Common myeloid progenitor, CD34-positive (primary cell): Measurements from ENCODE around the gene PLXNA4.

ENCODE experiments used
- CTCF ChIA-PET: fragments of 350-600 bp; sonication (Branson Sonifier 250); formaldehyde crosslinking; loops from one replicate; lab custom pipeline; 2021; ENCODE audit warnings: antibody characterized with exemption; lab: Charles Lee
- POLR2A ChIA-PET: fragments of 350-600 bp; sonication (Branson Sonifier 250); formaldehyde crosslinking; loops from one replicate; lab custom pipeline; 2021; ENCODE audit warnings: antibody characterized with exemption; lab: Charles Lee
- DNase-seq, 3 donors: peaks; one replicate each; pipeline versions ENCODE4 v3.0.0 to v3.0.0-alpha.2; 2013
- H3K27ac ChIP-seq, 2 experiments: 1 replicate in 1 of 2; 2 replicates in 1 of 2; pipeline ENCODE4 v1.7.0; 2013; ENCODE audit warnings: inconsistent platforms in 2 of 2, low read length in 2 of 2, mild to moderate bottlenecking in 2 of 2, low read depth in 1 of 2, moderate library complexity in 1 of 2; ENCODE audit not compliant: severe bottlenecking in 2 of 2, insufficient read depth in 1 of 2, poor library complexity in 1 of 2
- H3K27me3 ChIP-seq, 5 experiments: replicated peaks in 2 of 5; 1 replicate in 3 of 5; 2 replicates in 2 of 5; pipeline versions ENCODE4 v1.6.1 to v1.7.0; 2013; ENCODE audit warnings: low read length in 4 of 5, mild to moderate bottlenecking in 2 of 5, moderate library complexity in 2 of 5, inconsistent platforms in 1 of 5; ENCODE audit not compliant: insufficient read depth in 5 of 5, control insufficient read depth in 4 of 5
- H3K36me3 ChIP-seq, 4 experiments: 1 replicate in 2 of 4; 2 replicates in 2 of 4; pipeline versions ENCODE4 v1.6.1 to v1.7.0; 2013; ENCODE audit warnings: low read length in 3 of 4, control low read depth in 1 of 4, mild to moderate bottlenecking in 1 of 4; ENCODE audit not compliant: control insufficient read depth in 4 of 4, insufficient read depth in 4 of 4
- H3K4me1 ChIP-seq, 4 experiments: 1 replicate in 3 of 4; 2 replicates in 1 of 4; pipeline versions ENCODE4 v1.6.1 to v1.7.1; 2013; ENCODE audit warnings: low read length in 3 of 4, mild to moderate bottlenecking in 3 of 4, control low read depth in 1 of 4, inconsistent platforms in 1 of 4, moderate library complexity in 1 of 4; ENCODE audit not compliant: control insufficient read depth in 4 of 4, insufficient read depth in 4 of 4; ENCODE audit errors: control extremely low read depth in 1 of 4
- H3K4me3 ChIP-seq, 7 experiments: 1 replicate in 4 of 7; 2 replicates in 3 of 7; pipeline versions ENCODE4 v1.5.1 to v1.7.0; 2013; ENCODE audit warnings: mild to moderate bottlenecking in 7 of 7, low read length in 6 of 7, moderate library complexity in 6 of 7, inconsistent platforms in 2 of 7, low read depth in 2 of 7, control low read depth in 1 of 7; ENCODE audit not compliant: insufficient read depth in 4 of 7, control insufficient read depth in 1 of 7; ENCODE audit errors: extremely low read depth in 1 of 7
- H3K9me3 ChIP-seq, 5 experiments: 1 replicate in 4 of 5; 2 replicates in 1 of 5; pipeline versions ENCODE4 v1.6.1 to v1.7.1; 2013; ENCODE audit warnings: low read length in 4 of 5, mild to moderate bottlenecking in 2 of 5, inconsistent platforms in 1 of 5, low read depth in 1 of 5, moderate library complexity in 1 of 5; ENCODE audit not compliant: control insufficient read depth in 4 of 5, insufficient read depth in 2 of 5; ENCODE audit errors: control extremely low read depth in 1 of 5
- WGBS: methylation state at CpG from one replicate; pipeline ENCODE4 v1.1.5; 2013; ENCODE audit not compliant: insufficient coverage; 5-methylcytosine and 5-hydroxymethylcytosine counted together

Gene PLXNA4

DNA sequence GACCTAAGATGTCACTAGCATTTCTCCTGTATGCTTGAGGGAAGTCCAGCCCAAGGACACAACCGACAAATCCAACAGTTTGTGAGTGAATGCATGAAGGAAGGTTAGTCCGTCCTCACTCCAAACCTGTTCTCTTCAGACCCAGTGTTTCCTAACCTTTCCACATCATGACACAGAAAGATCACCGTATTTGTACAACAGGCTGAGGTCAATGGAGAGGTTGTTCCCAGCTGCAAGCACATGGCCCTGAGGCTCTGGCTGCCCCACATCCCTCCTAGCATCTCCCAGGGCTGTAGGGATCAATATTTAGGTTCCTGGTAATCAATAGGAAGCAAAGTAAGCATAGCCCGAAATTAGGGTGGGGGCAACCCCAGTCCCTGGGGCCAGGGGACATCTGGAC lies 227.9 kb downstream of the PLXNA4 start:
- POLR2A ChIA-PET, result no interaction called here
- H3K36me3 ChIP-seq, result no peaks in the 10 kb centered on the region
- no peaks in the 10 kb centered on the region for H3K4me1 ChIP-seq
- H3K4me3 ChIP-seq, result no peak overlapping the region
- peaks cover 2 to 47% (median 8%) of the 10 kb centered on the region in 5 experiments for H3K27me3 ChIP-seq
- no peak for DNase-seq
- 88% methylated on average over 3 of the region's 4 CpGs for WGBS
- peaks cover 0 to 3% (median 0%) of the 10 kb centered on the region in 5 experiments for H3K9me3 ChIP-seq
- CTCF ChIA-PET, result no interaction called here
- H3K27ac ChIP-seq, result no peak overlapping the region

DNA sequence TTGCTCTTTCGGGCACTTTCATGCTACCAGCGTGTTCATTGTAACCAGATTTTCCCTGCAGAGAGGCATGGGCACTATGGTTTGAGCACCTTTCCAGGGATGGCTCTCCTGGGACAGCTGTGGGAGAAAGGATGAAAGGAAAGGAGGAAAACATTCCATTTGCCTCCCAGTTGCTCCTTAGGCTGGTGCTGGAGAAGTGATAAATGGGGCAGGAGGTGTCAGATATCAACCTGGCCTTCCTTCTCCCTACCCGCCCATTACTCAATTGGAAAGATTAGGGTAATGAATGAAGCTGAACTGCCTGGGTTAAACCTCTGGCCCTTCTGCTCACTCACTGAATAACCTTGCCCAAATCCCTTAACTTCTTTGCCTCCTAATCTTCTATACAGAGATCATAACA lies 228.4 kb downstream of the PLXNA4 start:
- no peak for DNase-seq
- H3K36me3 ChIP-seq, result no peaks in the 10 kb centered on the region
- H3K9me3 ChIP-seq, result peaks cover 0 to 3% (median 0%) of the 10 kb centered on the region in 5 experiments
- H3K4me1 ChIP-seq, result no peaks in the 10 kb centered on the region
- H3K27me3 ChIP-seq, result peaks cover 2 to 44% (median 9%) of the 10 kb centered on the region in 5 experiments
- POLR2A ChIA-PET, result no interaction called here
- WGBS, result 83% methylated on average over 1 of the region's 3 CpGs
- no peak overlapping the region for H3K27ac ChIP-seq
- no peak overlapping the region for H3K4me3 ChIP-seq
- CTCF ChIA-PET, result no interaction called here

DNA sequence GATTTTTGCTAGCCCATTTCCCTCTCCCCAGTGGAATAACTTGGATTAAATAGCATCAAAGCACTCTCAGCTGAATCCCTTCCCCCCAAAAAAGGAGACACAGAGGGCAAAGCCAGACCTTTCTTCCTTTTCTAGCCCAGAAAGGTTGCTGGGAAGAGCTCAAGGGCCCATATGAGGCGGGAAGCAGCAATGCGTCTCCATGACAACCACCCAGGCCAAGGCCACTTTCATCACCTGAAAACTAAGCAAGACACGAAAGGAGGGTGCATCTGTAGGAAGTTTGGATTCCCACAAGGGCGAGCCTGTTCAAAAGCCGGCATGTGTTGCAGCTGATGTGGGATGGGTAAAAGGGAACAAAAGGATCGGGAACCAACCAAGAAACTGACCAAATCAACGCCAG lies 229.1 kb downstream of the PLXNA4 start:
- H3K27me3 ChIP-seq, result peaks cover 2 to 38% (median 9%) of the 10 kb centered on the region in 5 experiments
- ChIA-PET POLR2A (no interaction called here), CTCF (no interaction called here)
- 93% methylated on average over 7 of the region's 7 CpGs for WGBS
- no peak overlapping the region for H3K27ac ChIP-seq
- peaks cover 0 to 3% (median 0%) of the 10 kb centered on the region in 5 experiments for H3K9me3 ChIP-seq
- no peaks in the 10 kb centered on the region for H3K36me3 ChIP-seq
- no peaks in the 10 kb centered on the region for H3K4me1 ChIP-seq
- DNase-seq, result no peak
- H3K4me3 ChIP-seq, result no peak overlapping the region

- Histone ChIP-seq H3K27ac (no peak overlapping the region), H3K27me3 (peaks cover 0 to 31% (median 13%) of the 10 kb centered on the region in 5 experiments), H3K4me1 (no peaks in the 10 kb centered on the region), H3K36me3 (no peaks in the 10 kb centered on the region), H3K4me3 (no peak overlapping the region), H3K9me3 (peaks cover 0 to 2% (median 0%) of the 10 kb centered on the region in 5 experiments)
- POLR2A ChIA-PET, result no interaction called here
- 85% methylated on average over 6 of the region's 6 CpGs for WGBS
- DNase-seq, result no peak
- CTCF ChIA-PET, result no interaction called here
Observed at GRCh38 chr7:132345543-132346129, 230.6 kb downstream of the PLXNA4 start.

- Histone ChIP-seq H3K27me3 (peaks cover 0 to 29% (median 14%) of the 10 kb centered on the region in 5 experiments), H3K27ac (no peak overlapping the region), H3K4me3 (no peak overlapping the region), H3K9me3 (no peaks in the 10 kb centered on the region), H3K36me3 (no peaks in the 10 kb centered on the region), H3K4me1 (no peaks in the 10 kb centered on the region)
- WGBS, result 96% methylated on average over 3 of the region's 5 CpGs
- ChIA-PET POLR2A (no interaction called here), CTCF (no interaction called here)
- DNase-seq, result no peak
Observed at GRCh38 chr7:132345030-132345429, 231.2 kb downstream of the PLXNA4 start.

DNA sequence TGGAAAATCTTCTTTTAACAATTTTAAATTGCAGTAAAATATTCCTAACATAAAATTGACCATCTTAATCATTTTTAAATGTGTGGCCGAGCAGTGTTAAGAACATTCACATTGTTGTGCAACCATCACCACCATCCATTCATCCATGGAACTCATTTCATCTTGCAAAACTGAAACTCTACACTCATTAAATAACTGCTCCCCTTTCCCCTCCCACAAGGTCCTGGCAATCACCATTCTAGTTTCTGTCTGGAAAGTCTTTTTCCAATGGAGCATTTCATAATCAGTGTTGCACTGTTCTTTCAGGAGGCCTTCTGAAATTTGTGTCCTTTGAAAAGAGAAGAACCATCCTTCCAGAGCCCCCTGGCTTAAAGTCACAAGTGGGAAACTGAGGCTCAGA lies 233.1 kb downstream of the PLXNA4 start:
- DNase-seq, result no peak
- Histone ChIP-seq H3K27ac (no peak overlapping the region), H3K36me3 (no peaks in the 10 kb centered on the region), H3K4me1 (no peaks in the 10 kb centered on the region), H3K9me3 (no peaks in the 10 kb centered on the region), H3K27me3 (peaks cover 0 to 20% (median 14%) of the 10 kb centered on the region in 5 experiments), H3K4me3 (no peak overlapping the region)
- ChIA-PET POLR2A (no interaction called here), CTCF (no interaction called here)
- 100% methylated on average over 1 of the region's 1 CpG for WGBS

GRCh38 chr7:132337450-132338080 lies 238.7 kb downstream of the PLXNA4 start:
- no peaks in the 10 kb centered on the region for H3K36me3 ChIP-seq
- no peaks in the 10 kb centered on the region for H3K9me3 ChIP-seq
- no peak overlapping the region for H3K27ac ChIP-seq
- CTCF ChIA-PET, result no interaction called here
- POLR2A ChIA-PET, result no interaction called here
- DNase-seq, result no peak
- H3K27me3 ChIP-seq, result peaks cover 0 to 23% (median 8%) of the 10 kb centered on the region in 5 experiments
- no peak overlapping the region for H3K4me3 ChIP-seq
- no peaks in the 10 kb centered on the region for H3K4me1 ChIP-seq
- 100% methylated on average over 1 of the region's 4 CpGs for WGBS
